ENCODE measurements around the gene TGFA.
"Not testable (repeated sequence)": the region's sequence is repeated elsewhere in the genome, so short reads cannot be mapped to it uniquely, and the experiment has no call there.

TGFA gene

DNA sequence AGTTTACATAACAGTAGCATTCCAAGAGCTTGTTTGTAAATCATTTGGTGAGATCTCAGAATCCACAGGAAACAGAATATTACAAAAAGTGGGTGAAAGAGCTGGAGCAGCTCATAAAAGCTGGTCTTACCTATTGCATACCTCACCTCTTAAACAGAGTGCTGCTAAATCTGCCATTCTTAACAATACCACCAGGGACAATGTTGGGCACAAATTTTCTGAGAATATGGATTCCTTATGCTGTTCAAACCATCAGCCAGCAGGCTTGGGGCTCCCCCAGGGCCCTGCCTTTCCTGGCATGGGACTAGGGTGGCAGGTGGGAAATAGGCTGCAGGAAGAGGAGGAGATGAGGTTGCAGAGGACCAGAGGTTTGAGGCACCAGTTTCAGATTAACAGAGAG lies 55.6 kb downstream of the TGFA start:
- no peak for DNase-seq (ENCODE audit: low read depth in 2 of 2)

DNA sequence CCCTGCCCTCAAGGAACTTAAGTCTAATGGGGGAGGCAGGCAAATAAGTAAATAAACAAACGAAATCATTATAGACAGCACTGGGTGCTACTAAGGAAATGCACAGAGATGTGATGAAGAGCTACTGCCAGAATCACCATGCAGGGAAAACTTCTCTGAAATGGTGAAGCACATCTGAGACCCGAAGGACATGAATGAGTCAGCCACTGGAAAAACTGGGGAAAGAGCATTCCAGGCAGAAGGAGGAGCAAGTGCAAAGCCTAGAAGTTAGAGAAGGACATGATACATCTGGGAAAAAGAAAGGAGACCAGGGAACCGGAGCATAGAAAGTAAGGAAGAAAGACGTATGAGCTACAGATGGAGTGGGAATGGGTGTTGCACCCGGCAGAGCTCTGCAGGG lies 56.8 kb downstream of the TGFA start:
- no peak for DNase-seq (ENCODE audit: low read depth in 2 of 2)

DNA sequence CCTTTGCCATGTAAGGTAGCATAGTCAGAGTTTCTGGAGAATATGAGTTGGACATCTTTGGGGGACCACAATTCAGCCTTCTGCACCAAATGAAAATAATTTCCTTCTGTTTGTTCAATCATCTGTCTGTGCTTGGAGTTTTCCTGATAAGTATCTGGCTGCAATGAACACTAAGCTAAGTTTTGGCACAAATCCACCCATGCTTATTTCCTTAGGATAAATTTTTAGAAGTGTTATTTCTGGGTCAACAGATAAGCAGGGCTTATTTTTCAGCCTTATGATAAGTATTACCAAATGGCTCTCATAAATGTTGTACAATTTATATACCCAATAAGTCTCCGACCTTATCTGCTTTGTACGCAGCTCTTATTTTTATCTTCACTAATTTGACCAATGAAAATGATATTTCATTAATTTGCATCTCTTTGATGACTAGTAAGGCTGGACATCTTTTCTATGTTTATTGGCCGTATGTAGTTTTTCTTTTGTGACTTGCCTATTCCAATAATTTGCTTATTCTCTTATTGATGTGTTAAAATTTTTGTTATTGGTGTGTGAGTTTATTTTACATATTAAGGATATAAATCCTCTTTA lies 59.2 kb downstream of the TGFA start:
- no peak for DNase-seq (ENCODE audit: low read depth in 2 of 2)

- no peak for DNase-seq (ENCODE audit: low read depth in 2 of 2)
These were observed 63.2 kb downstream of the TGFA start for GRCh38 chr2:70490381-70490780.

- no peak for DNase-seq (ENCODE audit: low read depth in 2 of 2)
These were observed 64.5 kb downstream of the TGFA start for GRCh38 chr2:70489165-70489564.

GRCh38 chr2:70484086-70484485 lies 69.5 kb downstream of the TGFA start:
- no peak for DNase-seq (ENCODE audit: low read depth in 2 of 2)

DNA sequence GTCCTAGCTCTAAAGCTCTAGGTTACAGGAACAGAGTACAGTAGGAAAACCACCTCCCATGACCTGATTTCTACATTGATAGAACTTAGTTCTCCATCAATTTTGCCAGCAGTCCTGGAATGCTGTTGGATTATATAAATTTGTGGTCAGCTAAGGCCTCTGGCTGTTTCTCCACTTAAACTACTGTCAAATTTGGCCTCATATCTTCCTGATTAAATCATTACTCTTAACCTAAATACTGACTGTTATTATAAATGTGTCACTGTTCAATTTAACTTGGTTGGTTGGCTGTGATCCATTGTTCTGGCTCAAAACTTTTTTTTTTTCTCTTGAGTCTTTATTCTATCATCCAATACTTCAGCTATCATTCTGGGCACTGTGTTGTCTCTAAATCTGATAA lies 71.2 kb downstream of the TGFA start:
- DNase-seq (ENCODE audit: low read depth in 2 of 2), result no peak

- DNase-seq (ENCODE audit: low read depth in 2 of 2), result no peak
These were observed 73.2 kb downstream of the TGFA start for GRCh38 chr2:70480468-70480867.

GRCh38 chr2:70479816-70480215 lies 73.8 kb downstream of the TGFA start:
- DNase-seq (ENCODE audit: low read depth in 2 of 2), result no peak

DNA sequence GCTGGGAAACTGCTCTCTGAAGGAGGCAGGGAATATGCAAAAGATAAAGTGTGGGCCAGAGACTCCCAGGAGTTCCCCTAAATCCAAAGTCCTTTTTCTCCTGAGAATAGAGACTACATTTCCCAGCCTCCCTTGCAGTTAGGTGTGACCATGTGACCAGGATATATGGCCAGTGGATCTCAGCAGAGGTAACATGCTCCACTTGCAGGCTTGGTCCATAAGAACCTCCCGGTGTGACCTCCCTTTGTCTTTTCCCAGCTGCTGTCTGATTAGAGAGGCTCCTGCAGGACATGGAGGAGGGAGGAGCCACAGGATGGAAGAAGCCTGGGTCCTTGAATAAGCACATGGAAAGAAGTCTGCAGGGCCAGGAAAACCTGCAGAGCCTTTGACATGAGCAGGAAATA lies 76.2 kb downstream of the TGFA start:
- no peak for DNase-seq (ENCODE audit: low read depth in 2 of 2)

- no peak for DNase-seq (ENCODE audit: low read depth in 2 of 2)
These were observed 78.4 kb downstream of the TGFA start for GRCh38 chr2:70475266-70475665.

- DNase-seq (ENCODE audit: low read depth in 2 of 2), result no peak
These were observed 79.3 kb downstream of the TGFA start for GRCh38 chr2:70474256-70474848.

DNA sequence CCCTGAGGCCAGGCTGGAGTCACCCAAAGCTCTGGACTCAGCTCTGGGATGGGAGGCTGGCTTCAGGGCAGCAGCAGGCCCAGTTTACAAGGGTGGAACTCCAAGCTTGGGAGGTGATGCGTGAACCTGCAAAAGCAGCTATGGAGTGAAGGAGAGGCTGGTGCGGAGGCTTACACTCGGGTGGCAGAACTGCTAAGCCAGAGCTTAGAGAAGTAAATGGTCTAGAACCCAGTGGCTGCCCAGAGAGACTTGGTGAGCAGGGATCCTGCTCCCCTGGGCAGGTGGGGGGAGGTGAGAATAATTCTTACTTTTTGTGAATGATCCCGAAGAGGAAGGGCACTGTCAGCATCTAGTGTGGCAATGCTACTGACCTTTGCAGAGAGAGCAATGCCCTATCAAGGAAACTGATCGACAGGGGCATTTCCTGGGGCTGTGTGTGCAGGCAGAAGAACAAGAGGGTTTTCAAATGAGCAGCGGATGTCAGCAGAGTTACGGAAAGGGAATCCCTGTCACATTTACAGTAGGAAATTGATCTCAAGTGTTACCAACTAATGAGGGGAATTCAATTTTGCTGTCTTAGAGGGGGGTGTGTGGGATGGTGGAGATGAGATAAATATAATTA lies 80.4 kb downstream of the TGFA start:
- DNase-seq (ENCODE audit: low read depth in 2 of 2), result no peak

DNA sequence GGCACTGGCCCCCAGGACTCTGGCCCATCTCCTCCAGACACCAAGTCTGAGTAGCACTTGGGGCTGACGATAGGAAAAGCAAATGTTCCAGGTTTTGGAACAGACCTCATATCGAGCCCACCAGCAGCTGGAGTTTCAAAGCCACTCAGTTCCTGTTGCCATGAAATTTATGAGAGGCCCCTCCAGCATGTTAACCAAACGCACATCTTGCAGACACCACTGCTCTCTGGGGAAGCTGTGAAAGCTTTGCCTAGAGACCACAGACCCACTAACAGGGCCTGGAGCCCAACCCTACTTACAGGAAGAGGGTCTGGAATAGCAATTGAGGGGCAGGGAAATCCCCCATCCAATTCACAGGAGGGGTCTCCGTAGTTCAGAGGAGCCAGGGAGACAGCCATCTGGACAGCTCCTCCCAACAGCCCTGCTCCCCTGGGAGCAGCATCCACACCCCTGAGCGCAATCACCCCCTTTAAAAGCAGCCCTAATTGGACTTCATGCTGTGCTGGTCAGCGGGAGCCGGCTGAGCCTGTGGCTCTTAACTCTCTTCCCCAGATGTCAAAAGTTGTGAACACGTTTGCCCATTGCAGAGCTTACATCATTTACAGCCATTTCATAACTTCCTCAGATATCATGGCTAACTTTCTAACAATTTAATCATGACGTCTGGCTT lies 81.3 kb downstream of the TGFA start:
- DNase-seq (ENCODE audit: low read depth in 2 of 2), result no peak

DNA sequence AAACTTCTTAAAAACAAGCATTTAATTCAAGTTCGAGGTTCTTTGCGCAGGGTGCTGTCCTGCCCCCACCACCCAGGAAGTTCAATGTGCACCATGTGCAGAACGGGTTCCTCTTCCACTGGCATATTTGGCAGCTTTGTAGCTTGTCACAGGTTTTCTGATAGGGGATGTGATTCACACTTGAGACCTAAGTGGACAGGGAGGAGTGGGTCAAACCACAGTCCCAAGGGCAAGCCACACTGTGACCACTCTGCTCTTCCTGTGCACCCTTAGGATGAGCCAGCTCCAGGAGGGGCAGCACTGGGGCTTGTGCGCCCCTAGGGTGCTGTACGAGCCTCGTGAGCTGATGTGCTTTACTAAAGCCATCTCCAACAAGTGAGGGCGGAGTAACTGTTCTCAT lies 82.5 kb downstream of the TGFA start:
- DNase-seq (ENCODE audit: low read depth in 2 of 2), result no peak

DNA sequence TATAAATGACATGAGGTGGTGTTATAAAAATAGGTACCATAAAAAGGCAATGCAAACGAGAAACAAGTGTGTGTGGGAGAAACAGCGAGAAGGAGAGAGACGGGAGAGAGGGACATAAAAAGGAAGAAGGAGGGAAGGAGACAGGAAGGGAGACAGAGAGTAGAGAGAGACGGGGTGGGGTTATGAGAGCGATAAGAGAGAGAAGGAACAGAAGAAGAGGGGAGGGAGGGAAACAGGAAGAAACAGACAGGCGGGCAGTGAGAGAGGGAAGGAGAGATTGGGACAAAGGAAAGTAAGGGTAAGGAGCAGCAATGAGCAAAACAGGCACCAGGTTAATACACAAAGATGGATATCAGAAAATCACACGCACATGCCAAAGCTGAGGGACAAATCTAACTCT lies 83.7 kb downstream of the TGFA start:
- DNase-seq (ENCODE audit: low read depth in 2 of 2), result no peak

DNA sequence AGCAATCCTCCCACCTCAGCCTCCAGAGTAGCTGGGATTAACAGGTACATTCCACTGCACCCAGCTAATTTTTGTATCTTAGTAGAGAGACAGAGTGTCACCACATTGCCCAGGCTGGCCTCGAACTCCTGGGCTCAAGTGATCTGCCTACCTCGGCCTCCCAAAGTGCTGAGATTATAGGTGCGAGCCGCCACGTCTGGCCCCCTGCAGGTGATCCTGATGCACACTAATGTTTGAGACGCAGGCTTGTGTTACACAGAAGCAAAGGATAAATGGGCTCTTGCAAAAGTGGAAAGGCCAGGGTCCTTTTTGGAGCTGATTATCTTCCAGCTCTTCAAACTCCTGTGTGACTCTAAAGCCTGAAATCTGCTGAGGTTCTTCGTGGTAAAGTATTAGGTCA lies 84.2 kb downstream of the TGFA start:
- no peak for DNase-seq (ENCODE audit: low read depth in 2 of 2)

GRCh38 chr2:70468878-70469277 lies 84.7 kb downstream of the TGFA start:
- DNase-seq (ENCODE audit: low read depth in 2 of 2), result no peak

GRCh38 chr2:70467831-70468779 lies 85.5 kb downstream of the TGFA start:
- no peak for DNase-seq (ENCODE audit: low read depth in 2 of 2)

- no peak for DNase-seq (ENCODE audit: low read depth in 2 of 2)
These were observed 86.4 kb downstream of the TGFA start for GRCh38 chr2:70467237-70467636.

GRCh38 chr2:70466647-70467046 lies 87.0 kb downstream of the TGFA start:
- DNase-seq (ENCODE audit: low read depth in 2 of 2), result not testable (repeated sequence)

DNA sequence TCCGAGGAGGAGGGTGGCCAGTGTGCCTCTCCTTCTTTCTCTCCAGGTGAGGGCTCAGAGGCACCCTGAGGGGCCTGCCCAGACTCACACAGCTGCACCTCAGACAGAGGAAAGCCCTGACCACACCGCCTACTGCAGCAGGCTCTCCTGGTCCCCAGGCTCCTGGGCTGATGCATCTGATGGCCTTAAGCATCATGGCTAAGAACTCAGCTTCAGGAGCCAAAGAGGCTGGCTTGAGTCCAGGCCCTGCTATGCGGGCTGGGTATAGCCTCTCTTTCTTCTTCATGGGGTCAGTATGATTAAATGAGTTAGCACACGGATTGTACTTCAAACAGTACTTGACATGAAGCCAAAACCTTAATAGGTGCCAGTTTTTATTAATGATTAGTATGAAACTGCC lies 89.6 kb downstream of the TGFA start:
- no peak for DNase-seq (ENCODE audit: low read depth in 2 of 2)
